GM18520 (cell line): ENCODE data around the gene MAPKAP1.
"Not testable (repeated sequence)": the region's sequence is repeated elsewhere in the genome, so short reads cannot be mapped to it uniquely, and the experiment has no call there.

Source experiments
- ATAC-seq: cut with Tn5 transposase; IDR thresholded peaks from one replicate; pipeline ENCODE4 v1.9.1; 2021; ENCODE audit not compliant: unreplicated experiment

Gene MAPKAP1

DNA sequence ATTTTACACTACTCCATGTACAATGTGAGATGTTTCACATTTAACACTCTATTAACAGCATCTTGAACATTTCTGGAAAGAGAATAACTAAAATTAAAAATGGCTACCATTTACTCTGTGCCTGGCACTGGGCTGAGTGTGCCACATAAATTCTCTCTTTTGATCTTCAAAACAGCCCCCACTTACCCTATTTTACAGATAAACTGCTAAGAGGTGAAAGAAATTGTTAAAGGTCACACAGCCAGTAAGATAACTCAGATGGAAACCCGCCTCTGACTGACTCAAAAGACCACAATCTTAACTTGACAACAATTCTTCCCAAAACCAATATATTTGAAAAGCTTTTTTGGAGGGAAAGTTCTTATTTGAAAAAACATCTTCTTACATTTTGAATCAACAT lies 97.3 kb downstream of the MAPKAP1 start:
- ATAC-seq, result no peak

DNA sequence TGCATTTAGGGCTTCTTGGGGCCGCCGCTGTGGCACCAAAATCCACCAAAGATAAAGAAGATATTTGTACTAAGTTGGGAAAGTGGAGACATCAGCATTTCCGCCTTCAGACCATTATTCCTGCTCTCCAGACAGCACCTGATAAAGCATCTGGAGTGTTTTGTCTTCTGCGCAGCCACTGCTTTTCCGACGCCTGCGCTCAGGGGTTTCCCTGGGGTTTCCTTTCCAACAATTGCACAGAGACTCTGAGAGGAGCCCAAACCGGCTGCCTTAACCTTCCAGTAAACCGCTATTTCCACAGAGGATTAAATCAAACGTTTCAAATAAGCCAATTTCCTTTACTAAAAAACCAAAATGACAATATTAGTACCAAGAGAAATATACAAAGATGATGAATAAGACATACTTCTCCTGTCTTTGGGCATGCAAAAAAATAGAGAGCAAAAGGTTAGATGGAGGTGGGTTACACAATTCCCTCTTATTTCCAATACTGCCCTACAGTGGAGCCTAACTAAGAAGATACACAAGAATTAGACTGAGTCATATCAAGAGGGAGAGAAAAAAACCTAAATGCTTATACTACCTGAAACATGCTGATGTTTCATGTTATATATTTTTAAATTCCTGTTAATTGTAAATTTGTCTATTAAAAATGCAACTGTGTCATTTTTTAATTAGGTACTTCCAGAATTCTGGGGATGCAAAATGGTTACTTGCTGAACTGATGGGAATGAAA lies 98.4 kb downstream of the MAPKAP1 start:
- no peak for ATAC-seq

GRCh38 chr9:125604196-125604595 lies 102.8 kb downstream of the MAPKAP1 start:
- ATAC-seq, result no peak

DNA sequence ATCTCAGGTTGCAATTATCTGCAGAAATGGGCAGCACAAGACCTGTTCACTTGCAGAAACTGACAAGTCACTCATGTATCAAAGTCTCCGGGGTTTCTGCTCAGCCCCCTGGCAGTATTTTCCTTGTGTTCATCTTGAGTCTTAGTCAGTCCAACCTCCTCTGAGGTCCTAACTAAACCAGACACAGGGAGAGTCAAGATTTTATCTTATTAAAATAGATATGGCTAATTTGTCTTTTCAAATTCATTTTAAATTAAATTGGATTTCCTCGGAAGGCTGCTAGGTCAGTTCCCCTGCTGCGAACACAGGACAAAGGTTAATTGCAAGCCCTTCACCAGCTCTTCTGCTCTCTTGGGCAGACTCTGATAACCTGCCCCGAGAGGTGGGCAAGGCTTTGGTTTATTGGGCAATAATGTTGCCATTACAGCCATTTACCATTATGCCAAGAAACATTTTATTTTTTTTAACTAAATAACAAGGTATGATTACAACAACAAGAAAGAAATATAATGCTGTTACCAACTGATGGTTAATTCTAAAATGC lies 103.5 kb downstream of the MAPKAP1 start:
- ATAC-seq, result no peak

GRCh38 chr9:125601961-125602360 lies 105.0 kb downstream of the MAPKAP1 start:
- ATAC-seq, result no peak

DNA sequence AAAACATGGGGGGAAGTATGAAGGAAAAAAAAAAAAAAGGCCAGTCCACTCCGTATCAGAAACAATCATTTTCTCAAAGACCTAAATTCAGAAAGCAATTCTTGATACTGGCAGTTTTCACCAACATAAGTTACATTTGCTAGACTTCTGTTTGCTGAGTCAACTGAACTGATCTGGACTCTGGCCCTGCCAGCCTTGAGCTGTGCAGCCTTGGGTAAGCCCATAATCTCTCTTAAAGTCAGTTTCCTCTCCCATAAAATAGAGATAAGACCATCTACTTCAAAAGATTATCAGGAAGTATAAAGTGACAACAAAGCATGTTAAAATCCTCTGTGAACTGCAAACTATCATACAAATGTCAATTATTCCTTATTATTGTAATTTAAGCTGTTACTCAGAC lies 106.8 kb downstream of the MAPKAP1 start:
- no peak for ATAC-seq

GRCh38 chr9:125594223-125594610 lies 112.8 kb downstream of the MAPKAP1 start:
- ATAC-seq, result no peak

GRCh38 chr9:125593581-125594222 lies 113.3 kb downstream of the MAPKAP1 start:
- ATAC-seq, result no peak

DNA sequence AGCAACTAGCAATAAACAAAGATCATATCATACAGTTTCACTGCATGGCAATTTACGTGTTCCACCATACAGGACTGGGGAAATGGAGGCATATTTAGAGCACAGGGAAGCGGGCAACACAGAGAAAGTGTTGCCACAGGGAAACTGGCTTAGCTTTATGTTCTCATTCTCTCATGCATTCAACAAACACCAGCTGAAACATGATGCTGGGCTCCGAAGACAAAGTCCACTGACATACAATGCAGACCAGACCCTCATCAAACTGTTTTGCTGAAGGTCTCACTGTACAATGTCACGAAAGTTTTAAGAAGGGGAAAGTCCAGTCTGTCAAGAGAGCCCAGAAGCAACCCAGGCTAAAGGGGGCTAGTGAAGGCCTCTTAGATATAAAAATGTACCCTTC lies 115.1 kb downstream of the MAPKAP1 start:
- no peak for ATAC-seq

DNA sequence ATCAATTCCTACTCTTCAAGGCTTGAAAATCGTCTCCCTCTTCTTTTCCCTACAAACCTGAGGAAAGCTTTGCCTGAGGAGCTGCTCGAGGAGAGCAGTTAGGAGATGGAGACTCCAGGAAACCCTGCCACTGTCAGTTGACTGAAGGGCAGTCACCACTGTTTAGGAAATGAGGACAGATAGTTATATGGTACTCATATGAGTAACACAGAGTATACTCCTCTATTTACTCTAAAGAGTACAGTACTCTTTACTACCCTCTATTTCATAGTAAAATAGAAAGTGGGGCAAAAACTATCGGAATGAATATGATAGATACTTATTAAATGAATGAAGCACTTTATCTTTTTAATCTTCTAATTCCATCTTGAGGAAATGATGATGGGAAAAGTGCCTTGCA lies 115.8 kb downstream of the MAPKAP1 start:
- ATAC-seq, result no peak

- ATAC-seq, result no peak
Observed at GRCh38 chr9:125589287-125589686, 117.7 kb downstream of the MAPKAP1 start.

GRCh38 chr9:125587819-125588460 lies 119.1 kb downstream of the MAPKAP1 start:
- ATAC-seq, result no peak

DNA sequence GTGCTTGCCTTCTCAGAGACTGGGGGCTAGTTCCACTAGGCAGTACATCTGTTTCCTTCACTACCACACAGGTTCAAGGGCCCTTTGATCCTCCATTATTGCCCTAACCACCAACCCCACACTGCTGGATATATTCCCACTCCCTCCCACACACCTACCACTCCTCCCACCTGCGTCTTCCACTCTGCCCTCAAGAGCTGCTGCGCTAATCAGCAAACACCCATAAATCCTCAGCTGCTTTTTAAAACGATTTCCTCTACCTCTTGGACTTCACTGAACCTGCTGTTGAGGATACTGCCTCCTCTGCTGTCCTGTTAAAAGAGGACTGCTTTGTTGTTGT lies 120.9 kb downstream of the MAPKAP1 start:
- no peak for ATAC-seq

DNA sequence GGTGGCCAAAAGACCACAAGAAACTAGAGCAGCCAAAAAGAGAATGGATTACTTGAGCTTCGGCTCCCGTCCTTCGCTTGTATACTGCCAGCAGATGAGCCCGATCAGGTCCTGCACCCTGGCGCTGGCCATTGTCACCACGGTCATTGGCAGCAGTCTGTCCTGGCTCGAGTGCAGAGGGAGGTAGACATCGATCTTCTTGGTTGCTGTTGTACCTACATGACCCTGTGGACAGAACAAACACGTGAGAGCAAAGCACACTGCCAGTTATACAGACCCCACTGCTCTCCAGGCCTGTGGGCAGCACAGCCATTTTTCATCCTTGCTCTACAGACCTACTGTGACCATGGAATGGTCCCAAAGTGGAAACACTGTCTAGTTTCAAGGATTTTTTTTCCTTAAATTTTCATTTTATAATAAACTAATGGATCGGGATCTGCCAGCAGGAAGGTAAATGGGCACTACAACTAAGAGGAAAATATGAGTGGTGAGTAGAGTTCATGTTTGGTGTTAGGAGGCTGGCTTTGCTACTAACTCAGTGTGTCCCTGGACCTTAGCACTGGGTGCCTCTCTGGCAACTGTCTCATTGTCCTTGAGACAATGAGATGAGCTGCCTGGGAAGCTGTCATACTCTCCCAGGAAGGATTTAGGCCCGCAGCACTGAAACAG lies 121.4 kb downstream of the MAPKAP1 start:
- ATAC-seq, result no peak

- no peak for ATAC-seq
Observed at GRCh38 chr9:125580701-125581286, 126.2 kb downstream of the MAPKAP1 start.

GRCh38 chr9:125579030-125579932 lies 127.7 kb downstream of the MAPKAP1 start:
- no peak for ATAC-seq

DNA sequence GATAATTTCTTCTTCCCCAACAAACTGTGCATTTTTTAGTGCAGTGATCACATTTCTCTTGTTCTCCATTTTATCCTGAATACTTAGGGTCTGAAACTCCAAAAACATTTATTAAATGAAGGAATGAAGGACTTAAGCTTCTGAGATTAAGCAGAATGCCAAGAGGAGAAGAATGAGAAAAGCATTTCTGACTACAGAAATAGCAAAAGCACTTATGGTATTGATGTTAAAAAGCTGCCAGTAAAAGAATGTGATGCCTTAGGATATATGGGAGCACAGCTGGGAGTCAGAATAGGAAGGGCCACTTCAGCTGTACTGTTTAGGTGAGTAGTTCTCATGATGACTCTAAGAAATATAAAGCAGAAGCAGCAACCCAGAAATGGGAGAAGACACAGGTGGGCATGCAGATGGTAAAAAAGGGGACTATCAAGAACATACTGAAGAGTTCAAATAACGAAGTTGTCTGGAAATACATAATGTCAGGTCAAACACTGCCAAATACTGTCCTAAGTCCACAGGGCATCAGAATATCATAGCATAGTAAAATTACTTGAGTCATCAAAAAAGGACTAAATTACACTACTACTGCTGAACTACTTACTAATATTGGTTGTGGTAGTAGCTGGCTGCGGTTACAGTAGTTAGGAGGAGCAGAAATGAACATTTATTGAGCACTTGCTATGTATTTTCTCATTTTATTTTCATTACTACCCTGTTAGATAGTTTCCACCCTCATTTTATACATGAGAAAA lies 132.7 kb downstream of the MAPKAP1 start:
- ATAC-seq, result no peak

DNA sequence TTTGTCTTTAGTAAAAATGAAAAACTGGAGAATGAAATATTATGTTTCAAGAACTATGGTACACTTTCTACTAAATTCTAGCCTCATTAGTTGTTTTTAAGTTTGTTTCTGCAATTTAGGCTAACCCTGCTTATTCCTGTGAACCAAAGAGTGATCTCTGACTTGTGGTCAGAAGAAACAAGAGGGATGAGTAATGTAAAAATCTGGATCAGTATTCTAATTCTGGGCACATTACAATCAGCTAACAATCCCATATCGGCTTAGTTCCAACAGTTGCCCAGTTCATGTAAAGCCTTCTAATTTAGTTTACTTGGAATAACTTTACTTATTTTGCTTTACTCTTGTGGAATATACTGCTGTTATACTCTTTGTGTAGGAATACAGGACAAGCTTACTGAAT lies 134.5 kb downstream of the MAPKAP1 start:
- ATAC-seq, result not testable (repeated sequence)

DNA sequence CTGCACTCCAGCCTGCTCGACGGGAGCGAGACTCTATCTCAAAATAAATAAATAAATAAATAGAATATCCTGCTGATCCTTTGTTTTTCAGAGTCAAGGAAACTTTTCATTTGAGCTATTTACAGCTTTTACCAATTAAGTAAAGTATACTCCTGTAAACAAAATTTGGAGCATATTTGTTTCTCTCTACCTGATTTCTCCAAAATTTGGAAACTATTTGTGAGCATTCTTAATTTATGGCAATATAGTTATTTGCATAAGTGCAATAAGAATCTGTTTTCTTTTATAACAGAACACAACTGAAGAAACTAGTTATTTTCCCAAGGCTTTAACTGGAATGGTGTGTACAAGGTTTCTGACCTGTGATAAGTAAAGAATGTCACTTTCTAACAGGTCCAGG lies 135.2 kb downstream of the MAPKAP1 start:
- not testable (repeated sequence) for ATAC-seq
